OCI-LY7 (cell line): Measurements from ENCODE around the gene CHADL. TPM values are rescaled to one million over a fixed set of nuclear protein-coding genes. Genes with fewer than 3 reads are reported as not detected.
A peak's percentile ranks its signal among the peaks of the same experiment; 100 is the strongest.

Source experiments
- BruUV-seq: library from RNA; stranded (reverse); fragments of 400-500 nt; replicated peaks from 2 replicates; lab custom pipeline; 2021; lab: Mats Ljungman, UMichigan
- CTCF ChIA-PET: fragments of 300-600 bp; sonication (Branson Sonifier 250); formaldehyde crosslinking; loops from one replicate; lab custom pipeline; 2022; ENCODE audit warnings: antibody characterized with exemption; ENCODE audit not compliant: unreplicated experiment; lab: Charles Lee
- POLR2A ChIA-PET: fragments of 300-600 bp; sonication (Branson Sonifier 250); formaldehyde crosslinking; loops from one replicate; lab custom pipeline; 2022; ENCODE audit warnings: antibody characterized with exemption; lab: Charles Lee
- DNase-seq: peaks from one replicate; pipeline ENCODE4 v3.0.0-alpha.2; 2015; ENCODE audit warnings: low spot score
- H2AFZ ChIP-seq: fragments of 200-600 bp; sonication (generic), shearing (Covaris generic); 2 replicates; pipeline ENCODE4 v1.6.1; 2014; ENCODE audit warnings: mild to moderate bottlenecking, antibody characterized with exemption, low read length, moderate library complexity
- H3K27ac ChIP-seq: fragments of 200-600 bp; sonication (generic); 2 replicates; pipeline ENCODE4 v1.5.1; 2014; ENCODE audit warnings: mixed run types, low read depth, mild to moderate bottlenecking, moderate library complexity, low read length, inconsistent platforms; ENCODE audit not compliant: poor library complexity, severe bottlenecking
- H3K36me3 ChIP-seq: fragments of 200-600 bp; sonication (generic); 2 replicates; pipeline ENCODE4 v1.6.1; 2014; ENCODE audit warnings: mild to moderate bottlenecking, antibody characterized with exemption, low read length, moderate library complexity, mixed read lengths; ENCODE audit not compliant: insufficient read depth
- H3K4me1 ChIP-seq: fragments of 200-600 bp; sonication (generic); 2 replicates; pipeline ENCODE4 v1.5.1; 2014; ENCODE audit warnings: mild to moderate bottlenecking, low read length; ENCODE audit not compliant: insufficient read depth, poor library complexity, severe bottlenecking
- H3K4me2 ChIP-seq: fragments of 200-600 bp; sonication (generic); 2 replicates; pipeline ENCODE4 v1.6.1; 2014; ENCODE audit warnings: mild to moderate bottlenecking, low read length
- H3K4me3 ChIP-seq: fragments of 200-600 bp; sonication (generic); 2 replicates; pipeline ENCODE4 v1.5.1; 2014; ENCODE audit warnings: mild to moderate bottlenecking, low read depth, low read length; ENCODE audit not compliant: poor library complexity, severe bottlenecking
- H3K79me2 ChIP-seq: fragments of 200-600 bp; sonication (generic); 2 replicates; pipeline ENCODE4 v1.6.1; 2016; ENCODE audit warnings: low read depth, mild to moderate bottlenecking, low read length, moderate library complexity, mixed read lengths; ENCODE audit not compliant: insufficient read depth
- H3K9me2 ChIP-seq: fragments of 200-600 bp; sonication (generic); 2 replicates; pipeline ENCODE4 v1.6.1; 2016; ENCODE audit warnings: mild to moderate bottlenecking, low read length, mixed read lengths; ENCODE audit not compliant: insufficient read depth
- H3K9me3 ChIP-seq: fragments of 200-600 bp; sonication (generic); 2 replicates; pipeline ENCODE4 v1.6.1; 2014; ENCODE audit warnings: mild to moderate bottlenecking, mixed run types, low read length, mixed read lengths
- H4K20me1 ChIP-seq: fragments of 200-600 bp; sonication (generic); 2 replicates; pipeline ENCODE4 v1.6.1; 2014; ENCODE audit warnings: mild to moderate bottlenecking, antibody characterized with exemption, low read length, moderate library complexity, mixed read lengths; ENCODE audit not compliant: insufficient read depth
- CTCF ChIP-seq: fragments of 200-600 bp; sonication (generic); conservative IDR thresholded peaks from 2 replicates; pipeline ENCODE4 v1.5.1; 2014; ENCODE audit warnings: mild to moderate bottlenecking, antibody characterized with exemption, low read length, moderate library complexity, mixed read lengths
- EZH2phosphoT487 ChIP-seq: fragments of 200-600 bp; sonication (generic); IDR thresholded peaks from 2 replicates; pipeline ENCODE4 v1.6.1; 2018; ENCODE audit warnings: low read depth, borderline replicate concordance, mild to moderate bottlenecking, mixed run types, antibody characterized with exemption, low read length, moderate library complexity, mixed read lengths
- intact Hi-C: fragments of 100-400 bp; cut with micrococcal nuclease; formaldehyde crosslinking; loops from one replicate; pipeline ENCODE4 v1.10.0; 2022; ENCODE audit not compliant: unreplicated experiment
- total RNA-seq, 2 experiments: library from RNA; depleted of rRNA in 1 of 2; stranded (reverse); fragments of >200 nt in 1 of 2; shearing (Covaris generic) in 1 of 2; gene quantifications; 2 replicates each; pipeline ENCODE4 v1.2.3, GENCODE V29; 2014 to 2022

Gene CHADL
- total RNA-seq, 2 experiments from 2014 or later = 0.42 to 0.60 TPM

DNA sequence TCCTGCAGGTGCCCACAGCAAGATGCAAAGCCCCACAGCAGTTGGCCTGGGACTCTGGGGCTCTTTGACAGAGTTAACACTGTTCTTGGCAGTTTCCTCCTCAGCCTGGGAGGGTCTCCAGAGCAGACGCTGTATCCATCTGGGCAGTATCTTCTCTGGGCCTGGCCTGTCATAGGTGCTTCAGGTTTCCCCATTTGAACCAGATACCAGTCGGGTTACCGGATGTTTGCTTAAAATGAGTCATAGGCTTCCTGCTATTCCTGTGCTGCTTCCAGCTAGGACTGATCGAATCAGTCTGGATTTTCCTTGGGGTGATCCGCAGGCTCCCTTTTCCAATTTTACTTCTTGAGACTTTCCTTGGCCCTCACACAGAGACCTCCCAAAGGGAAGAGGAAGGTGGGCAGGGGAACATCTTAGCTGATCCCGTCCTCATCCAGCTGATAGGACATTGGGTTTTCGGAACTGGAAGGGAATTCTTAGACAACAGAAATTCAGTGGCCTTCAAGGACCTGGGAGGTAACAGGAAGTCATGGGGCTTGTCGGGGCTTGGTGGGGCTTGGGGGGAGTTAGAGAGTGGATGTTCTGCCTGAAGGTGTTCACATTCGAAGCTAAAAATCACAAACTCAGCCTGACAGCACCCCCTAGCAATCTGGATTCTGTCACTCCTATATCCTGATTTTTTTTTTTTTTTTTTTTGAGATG is 47.7 kb upstream of the CHADL start:
- no peak for DNase-seq
- no peaks in the 10 kb centered on the region for H4K20me1 ChIP-seq
- TF ChIP-seq CTCF = no peak
- TF ChIP-seq EZH2phosphoT487 = no peak
- no peak overlapping the region for H3K4me2 ChIP-seq
- no peaks in the 10 kb centered on the region for H3K9me3 ChIP-seq
- H3K79me2 ChIP-seq = peaks cover 24% of the 10 kb centered on the region
- H3K4me1 ChIP-seq = peaks cover 26% of the 10 kb centered on the region
- no peaks in the 10 kb centered on the region for H3K9me2 ChIP-seq
- intact Hi-C loops = loop anchor here (5.0 kb wide), 1 partner anchor 159 kb away; the partner anchor contains the start of gene TOB2
- H3K27ac ChIP-seq = no peak overlapping the region
- BruUV-seq = no TSS peak
- H3K4me3 ChIP-seq = no peak overlapping the region
- peak overlapping the region; percentile 31; the same call in 1 of the 2 replicates for H2AFZ ChIP-seq
- CTCF ChIA-PET = no interaction called here
- H3K36me3 ChIP-seq = peaks cover 16% of the 10 kb centered on the region
- POLR2A ChIA-PET = interaction anchor here (0.7 to 1.4 kb wide), 4 partner anchors 9 to 83 kb away, joined by 3 to 8 read pairs (median 3); partner anchors contain the start of gene ZC3H7B

GRCh38 chr22:41286639-41287091 is 45.9 kb upstream of the CHADL start:
- DNase-seq = peak; percentile 86
- intact Hi-C loops = loop anchor here (5.0 kb wide), 1 partner anchor 161 kb away; the partner anchor contains the start of gene TOB2
- H3K4me2 ChIP-seq = peak overlapping the region; percentile 89
- peaks cover 5% of the 10 kb centered on the region; the same call in 1 of the 2 replicates for H4K20me1 ChIP-seq
- POLR2A ChIA-PET = interaction anchor here (1.5 to 1.7 kb wide), 2 partner anchors 15 to 49 kb away, joined by 3 to 7 read pairs; partner anchors contain the start of gene ZC3H7B
- H2AFZ ChIP-seq = peak overlapping the region; percentile 85
- no peak for TF ChIP-seq CTCF
- no peak for TF ChIP-seq EZH2phosphoT487
- no peaks in the 10 kb centered on the region for H3K9me2 ChIP-seq
- BruUV-seq = TSS peak; percentile 99
- H3K9me3 ChIP-seq = no peaks in the 10 kb centered on the region
- H3K4me3 ChIP-seq = peak overlapping the region; percentile 95
- H3K4me1 ChIP-seq = peaks cover 27% of the 10 kb centered on the region
- H3K27ac ChIP-seq = peak overlapping the region; percentile 89
- peaks cover 33% of the 10 kb centered on the region for H3K36me3 ChIP-seq
- H3K79me2 ChIP-seq = peaks cover 42% of the 10 kb centered on the region
- CTCF ChIA-PET = no interaction called here
